ENCODE measurements around the gene FGD5. TPM values are rescaled to one million over a fixed set of nuclear protein-coding genes. Genes with fewer than 3 reads are reported as not detected.

Gene FGD5
- total and polyA plus RNA-seq, 2 donors (not counting 1 experiment from before 2014, with no cell fraction given): not detected

- ATAC-seq (ENCODE audit: low read depth): no peak
- DNase-seq: no peak
- H3K36me3 ChIP-seq (replicated peaks in 1 of 2; ENCODE audit: control extremely low read depth in 1 of 2, control insufficient read depth in 1 of 2, extremely low read depth in 1 of 2, insufficient read depth in 2 of 2, low read length in 1 of 2): no peaks in the 10 kb centered on the region
- H3K79me2 ChIP-seq (ENCODE audit: control insufficient read depth, insufficient read depth, low read length): no peaks in the 10 kb centered on the region
- no peak overlapping the region for H3K4me3 Mint-ChIP-seq
- ChIA-PET CTCF (no interaction called here), POLR2A (no interaction called here)
- intact Hi-C loops (cut with micrococcal nuclease): no loop called here
- no peak overlapping the region for H3K27ac ChIP-seq (ENCODE audit: low read length in 2 of 2)
- WGBS (ENCODE audit: insufficient coverage): 86% methylated on average over 11 of the region's 12 CpGs
- H3K4me2 ChIP-seq (replicated peaks; ENCODE audit: low read depth, low read length, poor library complexity, severe bottlenecking): no peak overlapping the region
- H3K4me1 Mint-ChIP-seq: no peaks in the 10 kb centered on the region
- no peak for TF ChIP-seq CTCF (IDR thresholded peaks at IDR 0.05)
- no peak for TF ChIP-seq EZH2 (IDR thresholded peaks at IDR 0.05; ENCODE audit: borderline replicate concordance, insufficient read depth, low read depth, low read length, poor library complexity, severe bottlenecking)
- H3K27me3 ChIP-seq (replicated peaks in 1 of 4; ENCODE audit: control extremely low read depth in 1 of 4, control insufficient read depth in 3 of 4, insufficient read depth in 4 of 4, low read length in 3 of 4): peaks cover 0 to 3% (median 1%) of the 10 kb centered on the region in 4 experiments
- H3K9me3 Mint-ChIP-seq (ENCODE audit: insufficient read depth): peaks cover 1% of the 10 kb centered on the region
- H3K27me3 Mint-ChIP-seq: peaks cover 33% of the 10 kb centered on the region
- H4K20me1 ChIP-seq (ENCODE audit: control insufficient read depth, insufficient read depth, low read length, poor library complexity, severe bottlenecking): no peaks in the 10 kb centered on the region
- no peaks in the 10 kb centered on the region for H3K9me3 ChIP-seq (ENCODE audit: control extremely low read depth in 1 of 3, control insufficient read depth in 2 of 3, insufficient read depth in 1 of 3, low read length in 2 of 3)
- no peak overlapping the region for H3K9ac ChIP-seq (ENCODE audit: low read length)
- no peaks in the 10 kb centered on the region for H3K4me1 ChIP-seq (ENCODE audit: control insufficient read depth in 2 of 2, insufficient read depth in 2 of 2, low read length in 2 of 2)
- H2AFZ ChIP-seq (ENCODE audit: insufficient read depth, low read depth, low read length, poor library complexity, severe bottlenecking): no peak overlapping the region
- H3K4me3 ChIP-seq (ENCODE audit: control extremely low read depth in 1 of 5, extremely low read depth in 1 of 5, insufficient read depth in 1 of 5, low read depth in 2 of 5, low read length in 4 of 5): no peak overlapping the region
- no peak overlapping the region for H3K27ac Mint-ChIP-seq
Observed at GRCh38 chr3:14891135-14892132, 72.7 kb downstream of the FGD5 start.

GRCh38 chr3:14892226-14892625 is 73.5 kb downstream of the FGD5 start:
- ChIA-PET CTCF (no interaction called here), POLR2A (no interaction called here)
- peaks cover 1% of the 10 kb centered on the region for H3K9me3 Mint-ChIP-seq (ENCODE audit: insufficient read depth)

More at GRCh38 chr3:14892226-14892625, 73.5 kb downstream of the FGD5 start:
- DNase-seq (no peak), ATAC-seq (ENCODE audit: low read depth) (no peak)
- Histone ChIP-seq H3K27me3 (replicated peaks in 1 of 4; ENCODE audit: control extremely low read depth in 1 of 4, control insufficient read depth in 3 of 4, insufficient read depth in 4 of 4, low read length in 3 of 4) (peaks cover 0 to 3% (median 0%) of the 10 kb centered on the region in 4 experiments), H3K27ac (ENCODE audit: low read length in 2 of 2) (no peak overlapping the region), H3K4me3 (ENCODE audit: control extremely low read depth in 1 of 5, extremely low read depth in 1 of 5, insufficient read depth in 1 of 5, low read depth in 2 of 5, low read length in 4 of 5) (no peak overlapping the region), H3K79me2 (ENCODE audit: control insufficient read depth, insufficient read depth, low read length) (no peaks in the 10 kb centered on the region), H3K9me3 (ENCODE audit: control extremely low read depth in 1 of 3, control insufficient read depth in 2 of 3, insufficient read depth in 1 of 3, low read length in 2 of 3) (no peaks in the 10 kb centered on the region), H3K4me1 (ENCODE audit: control insufficient read depth in 2 of 2, insufficient read depth in 2 of 2, low read length in 2 of 2) (no peaks in the 10 kb centered on the region), H3K9ac (ENCODE audit: low read length) (no peak overlapping the region), H3K4me2 (replicated peaks; ENCODE audit: low read depth, low read length, poor library complexity, severe bottlenecking) (no peak overlapping the region), H4K20me1 (ENCODE audit: control insufficient read depth, insufficient read depth, low read length, poor library complexity, severe bottlenecking) (no peaks in the 10 kb centered on the region), H3K36me3 (replicated peaks in 1 of 2; ENCODE audit: control extremely low read depth in 1 of 2, control insufficient read depth in 1 of 2, extremely low read depth in 1 of 2, insufficient read depth in 2 of 2, low read length in 1 of 2) (no peaks in the 10 kb centered on the region), H2AFZ (ENCODE audit: insufficient read depth, low read depth, low read length, poor library complexity, severe bottlenecking) (no peak overlapping the region)
- no peak overlapping the region for H3K4me3 Mint-ChIP-seq
- intact Hi-C loops (cut with micrococcal nuclease): no loop called here
- no peak overlapping the region for H3K27ac Mint-ChIP-seq
- TF ChIP-seq CTCF (IDR thresholded peaks at IDR 0.05) (no peak), EZH2 (IDR thresholded peaks at IDR 0.05; ENCODE audit: borderline replicate concordance, insufficient read depth, low read depth, low read length, poor library complexity, severe bottlenecking) (no peak)
- WGBS (ENCODE audit: insufficient coverage): 95% methylated on average over 10 of the region's 11 CpGs
- no peaks in the 10 kb centered on the region for H3K4me1 Mint-ChIP-seq
- peaks cover 31% of the 10 kb centered on the region for H3K27me3 Mint-ChIP-seq
